CD4-positive, alpha-beta T cell treated with Interleukin-2 at 100 ng/mL for 4 hours (primary cell): ENCODE data around the gene KIFBP.
"Not testable (repeated sequence)": the region's sequence is repeated elsewhere in the genome, so short reads cannot be mapped to it uniquely, and the experiment has no call there.

Experiments
- DNase-seq: peaks from one replicate; pipeline ENCODE4 v3.0.0-alpha.2; 2020; ENCODE audit warnings: low spot score

Gene KIFBP, protein sequence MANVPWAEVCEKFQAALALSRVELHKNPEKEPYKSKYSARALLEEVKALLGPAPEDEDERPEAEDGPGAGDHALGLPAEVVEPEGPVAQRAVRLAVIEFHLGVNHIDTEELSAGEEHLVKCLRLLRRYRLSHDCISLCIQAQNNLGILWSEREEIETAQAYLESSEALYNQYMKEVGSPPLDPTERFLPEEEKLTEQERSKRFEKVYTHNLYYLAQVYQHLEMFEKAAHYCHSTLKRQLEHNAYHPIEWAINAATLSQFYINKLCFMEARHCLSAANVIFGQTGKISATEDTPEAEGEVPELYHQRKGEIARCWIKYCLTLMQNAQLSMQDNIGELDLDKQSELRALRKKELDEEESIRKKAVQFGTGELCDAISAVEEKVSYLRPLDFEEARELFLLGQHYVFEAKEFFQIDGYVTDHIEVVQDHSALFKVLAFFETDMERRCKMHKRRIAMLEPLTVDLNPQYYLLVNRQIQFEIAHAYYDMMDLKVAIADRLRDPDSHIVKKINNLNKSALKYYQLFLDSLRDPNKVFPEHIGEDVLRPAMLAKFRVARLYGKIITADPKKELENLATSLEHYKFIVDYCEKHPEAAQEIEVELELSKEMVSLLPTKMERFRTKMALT

GRCh38 chr10:68988530-68989316 lies at the start of gene KIFBP:
KIFBP (plus strand) TSS chr10:68988803; CDS start chr10:68988833, 30 bp downstream.
- peak; percentile 90 for DNase-seq

- DNase-seq = no peak
These were observed 49.7 kb upstream of the KIFBP start for GRCh38 chr10:68938884-68939283.

GRCh38 chr10:68940917-68941316 lies 47.7 kb upstream of the KIFBP start:
- DNase-seq = not testable (repeated sequence)

DNA sequence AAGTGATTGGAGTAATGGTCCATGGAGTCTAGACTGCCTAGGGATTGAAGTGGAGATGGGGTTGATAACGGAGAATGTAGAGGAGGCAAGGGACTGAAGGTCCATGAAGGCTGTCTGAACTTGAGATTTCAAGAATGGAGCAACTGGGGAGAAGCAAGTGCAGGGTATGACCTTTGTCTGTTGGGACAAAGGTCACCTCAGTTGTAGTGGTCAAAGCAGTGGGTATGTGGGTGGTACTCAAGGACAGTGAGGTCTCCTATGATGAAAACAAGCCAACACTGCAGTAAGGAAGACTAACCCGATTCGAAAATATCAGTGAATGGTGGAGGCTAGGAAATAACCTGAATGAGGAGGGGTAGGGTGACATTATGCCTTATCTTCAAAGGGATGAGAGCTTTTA lies 38.0 kb upstream of the KIFBP start:
- DNase-seq = no peak

DNA sequence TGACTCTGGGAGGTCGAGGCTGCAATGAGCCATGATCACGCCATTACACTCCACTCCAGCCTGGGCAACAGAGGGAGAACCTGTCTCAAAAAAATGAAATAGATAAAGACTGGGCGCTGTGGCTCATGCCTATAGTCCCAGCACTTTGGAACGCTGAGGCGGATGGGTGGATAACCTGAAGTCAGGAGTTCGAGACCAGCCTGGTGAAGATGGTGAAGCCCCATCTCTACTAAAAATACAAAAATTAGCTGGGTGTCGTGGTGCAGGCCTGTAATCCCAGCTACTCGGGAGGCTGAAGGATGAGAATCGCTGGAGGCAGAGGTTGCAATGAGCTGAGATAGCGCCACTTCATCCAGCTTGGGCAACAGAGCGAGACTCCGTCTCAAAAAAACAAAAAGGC lies 33.7 kb upstream of the KIFBP start:
- DNase-seq = no peak

DNA sequence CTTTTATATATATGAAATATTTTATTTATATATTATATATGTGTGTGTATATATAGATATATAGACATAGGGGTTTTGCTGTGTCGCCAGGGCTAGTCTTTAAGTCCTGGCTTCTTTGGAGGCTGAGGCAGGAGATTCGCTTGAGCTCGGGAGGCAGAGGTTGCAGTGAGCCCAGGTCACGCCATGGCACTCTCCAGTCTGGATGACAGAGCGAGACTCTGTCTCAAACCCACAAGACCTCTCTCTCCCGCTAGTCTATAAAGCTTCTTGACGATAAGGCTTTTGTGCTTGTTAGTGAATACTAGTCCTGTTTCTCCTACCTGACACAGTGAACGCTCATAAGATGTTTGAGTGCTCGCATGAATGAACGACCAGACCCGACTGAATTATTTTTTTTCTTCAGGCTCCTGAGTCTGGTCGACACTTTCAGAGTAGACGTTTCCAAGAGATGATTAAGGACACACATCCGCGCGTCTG lies 33.2 kb upstream of the KIFBP start:
- no peak for DNase-seq

DNA sequence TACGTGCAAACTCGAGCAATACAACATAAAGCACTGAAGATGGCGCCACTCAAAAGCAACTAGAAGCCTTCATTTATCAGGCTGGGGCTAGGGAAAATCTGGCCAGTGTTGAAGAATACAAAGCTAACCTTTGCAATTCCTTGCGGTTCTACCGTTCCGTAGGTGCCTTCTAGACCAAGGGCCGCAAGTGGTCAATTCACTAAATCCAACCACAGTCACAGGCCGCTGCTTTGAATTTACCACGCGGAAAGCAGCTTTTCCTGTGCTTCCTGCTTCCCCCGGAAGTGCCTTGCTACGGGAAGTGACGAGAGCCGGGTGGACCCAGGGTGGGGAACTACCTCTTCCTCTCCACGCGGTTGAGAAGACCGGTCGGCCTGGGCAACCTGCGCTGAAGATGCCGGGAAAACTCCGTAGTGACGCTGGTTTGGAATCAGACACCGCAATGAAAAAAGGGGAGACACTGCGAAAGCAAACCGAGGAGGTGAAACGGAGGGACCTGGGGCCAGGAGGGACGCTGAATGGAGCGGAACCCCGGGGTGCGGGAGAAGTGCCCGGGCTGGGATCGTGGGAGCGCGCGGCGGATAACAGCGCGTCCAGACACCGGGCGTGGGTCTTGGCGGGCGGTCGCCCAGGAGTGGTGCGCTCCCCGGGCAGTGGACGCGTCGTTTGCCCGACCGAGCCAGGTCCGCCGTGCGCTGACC lies 32.6 kb upstream of the KIFBP start, which contains the start of gene DDX21:
TSS of gene DDX21 (plus strand) at position 339 of the 701 bp plus-strand sequence. CDS start at position 395, 56 bp downstream.
- peak; percentile 84 for DNase-seq

DNA sequence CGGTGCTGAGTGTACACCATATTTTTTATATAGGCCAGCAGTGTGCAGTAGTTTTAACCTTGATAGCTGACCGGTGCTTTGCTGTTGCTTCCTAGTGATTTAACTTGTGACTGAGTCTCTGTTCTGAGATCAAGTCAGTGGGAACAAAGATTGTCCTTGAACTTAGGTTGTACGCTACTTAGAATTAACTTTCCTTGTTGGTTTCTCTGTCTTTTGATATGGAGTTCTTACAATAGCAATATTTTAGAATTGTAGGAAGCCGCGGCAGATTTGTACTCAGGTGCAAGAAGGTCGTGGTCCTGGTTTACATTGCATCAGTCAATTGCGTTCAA lies 31.4 kb upstream of the KIFBP start:
- no peak for DNase-seq

DNA sequence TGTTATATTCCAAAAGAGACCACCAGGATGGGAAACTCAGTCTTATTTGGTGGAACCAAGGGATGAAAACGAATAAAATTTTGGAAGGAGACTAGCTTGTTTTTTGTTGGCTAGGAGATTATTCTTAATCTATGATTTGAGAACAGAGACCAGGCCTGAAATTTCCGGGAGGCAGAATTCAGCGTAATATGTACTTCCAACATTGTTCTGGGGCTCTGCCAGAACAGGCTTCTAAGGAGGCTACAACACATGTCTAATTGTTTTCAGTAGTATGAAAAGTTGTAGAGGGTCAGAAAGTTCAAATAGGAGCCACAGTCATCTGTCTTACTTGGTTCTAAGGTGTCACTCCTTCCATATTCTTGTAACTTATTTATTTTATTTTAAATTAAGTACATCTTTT lies 30.9 kb upstream of the KIFBP start:
- no peak for DNase-seq

DNA sequence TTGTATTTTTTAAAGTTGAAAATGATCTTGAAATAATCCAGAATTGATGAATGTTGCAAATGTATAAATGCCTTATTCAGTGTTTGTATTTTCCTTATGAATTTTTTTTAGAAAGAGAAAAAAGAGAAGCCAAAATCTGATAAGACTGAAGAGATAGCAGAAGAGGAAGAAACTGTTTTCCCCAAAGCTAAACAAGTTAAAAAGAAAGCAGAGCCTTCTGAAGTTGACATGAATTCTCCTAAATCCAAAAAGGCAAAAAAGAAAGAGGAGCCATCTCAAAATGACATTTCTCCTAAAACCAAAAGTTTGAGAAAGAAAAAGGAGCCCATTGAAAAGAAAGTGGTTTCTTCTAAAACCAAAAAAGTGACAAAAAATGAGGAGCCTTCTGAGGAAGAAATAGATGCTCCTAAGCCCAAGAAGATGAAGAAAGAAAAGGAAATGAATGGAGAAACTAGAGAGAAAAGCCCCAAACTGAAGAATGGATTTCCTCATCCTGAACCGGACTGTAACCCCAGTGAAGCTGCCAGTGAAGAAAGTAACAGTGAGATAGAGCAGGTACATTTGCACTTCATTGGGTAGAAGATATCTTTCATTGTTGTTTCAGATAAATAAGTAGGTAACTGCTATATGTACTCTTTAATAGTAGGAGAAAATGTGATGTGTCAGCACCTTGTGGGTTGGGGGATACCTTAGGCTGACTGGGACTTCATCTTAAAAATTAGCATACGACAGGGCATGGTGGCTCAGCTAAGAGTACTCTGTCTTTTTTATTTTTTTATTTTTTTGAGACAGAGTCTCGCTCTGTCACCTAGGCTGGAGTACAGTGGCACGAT lies 28.7 kb upstream of the KIFBP start:
- no peak for DNase-seq

DNA sequence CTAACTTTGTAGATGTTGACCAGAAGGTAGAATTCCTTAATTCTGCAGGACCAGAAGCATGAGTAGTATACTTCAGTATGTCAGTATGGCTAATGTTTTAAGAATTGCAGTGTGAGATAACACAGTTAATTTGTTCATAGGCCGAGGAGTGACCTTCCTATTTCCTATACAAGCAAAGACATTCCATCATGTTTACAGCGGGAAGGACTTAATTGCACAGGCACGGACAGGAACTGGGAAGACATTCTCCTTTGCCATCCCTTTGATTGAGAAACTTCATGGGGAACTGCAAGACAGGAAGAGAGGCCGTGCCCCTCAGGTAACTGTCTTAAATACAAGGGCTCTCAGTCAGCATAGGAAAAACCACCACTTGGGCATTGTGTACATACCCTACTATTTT lies 25.5 kb upstream of the KIFBP start:
- no peak for DNase-seq

- DNase-seq = no peak
These were observed 14.6 kb upstream of the KIFBP start for GRCh38 chr10:68973975-68974374.

GRCh38 chr10:68975936-68976473 lies 12.6 kb upstream of the KIFBP start:
- DNase-seq = not testable (repeated sequence)

GRCh38 chr10:68979738-68980137 lies 8.9 kb upstream of the KIFBP start:
- DNase-seq = not testable (repeated sequence)

GRCh38 chr10:68981074-68981473 lies 7.5 kb upstream of the KIFBP start:
- no peak for DNase-seq

- no peak for DNase-seq
These were observed 6.2 kb upstream of the KIFBP start for GRCh38 chr10:68982389-68982788.

DNA sequence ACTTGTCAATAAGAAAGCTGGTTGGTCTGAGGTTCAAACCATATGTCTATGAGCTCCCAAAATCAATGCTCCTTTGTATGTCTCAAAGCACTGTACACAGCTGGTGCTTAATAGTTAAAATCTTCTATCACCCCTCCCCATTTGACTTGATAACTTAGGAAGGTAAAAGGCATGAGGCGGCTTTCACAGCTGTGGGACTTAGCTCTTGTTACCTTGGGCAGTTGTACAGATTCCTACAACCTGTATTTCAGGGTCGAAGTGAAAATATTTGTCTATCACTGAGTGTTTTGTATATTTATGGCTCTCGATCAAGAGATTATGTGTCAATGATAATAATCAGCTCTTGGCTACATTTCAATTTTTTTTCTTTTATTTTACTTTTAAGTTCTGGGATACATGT lies 992 bp upstream of the KIFBP start:
- no peak for DNase-seq

- no peak for DNase-seq
These were observed 851 bp downstream of the KIFBP start for GRCh38 chr10:68989317-68989990.

DNA sequence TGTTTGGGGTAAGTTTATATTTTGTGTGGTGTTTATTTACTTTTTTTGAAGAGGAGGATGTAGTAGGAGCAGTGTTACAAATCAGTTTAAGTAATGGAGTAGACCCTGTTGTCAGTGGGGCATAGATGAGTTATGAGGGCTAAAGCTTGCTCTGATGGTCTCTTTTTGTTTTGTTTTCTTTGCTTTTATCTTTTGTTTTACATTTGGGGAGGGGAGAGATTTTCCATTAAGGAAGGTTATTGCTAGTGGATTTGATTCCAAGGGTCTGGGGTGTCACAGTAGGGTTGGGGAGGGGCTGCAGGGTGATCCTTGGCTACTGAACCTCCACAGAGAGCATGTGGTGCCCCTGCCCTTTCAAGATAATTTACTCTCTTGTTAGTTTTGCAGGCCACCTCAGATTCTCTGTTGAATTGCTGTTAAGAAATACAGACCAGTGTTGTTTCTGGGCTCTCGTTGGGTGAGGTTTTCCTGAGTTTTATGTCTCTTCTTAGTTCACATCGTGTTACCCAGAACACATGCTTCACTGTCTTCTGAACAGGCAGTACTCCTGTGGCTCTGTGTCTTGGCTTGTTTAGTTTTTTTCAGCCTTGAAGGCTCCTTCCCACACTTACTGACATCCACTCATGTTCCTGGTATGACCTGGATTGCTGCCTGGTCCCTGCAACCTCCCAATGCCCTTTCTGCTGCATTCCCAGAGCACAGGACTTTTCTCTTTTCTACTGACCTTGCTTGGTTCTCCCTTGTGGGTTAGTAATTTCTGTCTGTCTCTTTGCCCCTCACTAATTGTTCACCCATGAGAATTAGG lies 4.2 kb downstream of the KIFBP start:
- no peak for DNase-seq
